Lower lobe of right lung (tissue), 2 donors: ENCODE results near the gene DAB1. TPM values are rescaled to one million over a fixed set of nuclear protein-coding genes. Genes with fewer than 3 reads are reported as not detected.

Experiments
- ATAC-seq, 2 donors: fragments of 200-7000 bp; cut with Tn5 transposase; one replicate each; pipeline ENCODE4 v1.9.1; 2020 to 2022; ENCODE audit warnings: mild to moderate bottlenecking in 2 of 2, moderate library complexity in 2 of 2
- DNase-seq: peaks from one replicate; pipeline ENCODE4 v3.0.0-alpha.2; 2020
- H3K27ac ChIP-seq: fragments of 200-600 bp; one replicate; pipeline ENCODE4 v1.8.0; 2022
- H3K27me3 ChIP-seq: fragments of 200-600 bp; one replicate; pipeline ENCODE4 v1.8.0; 2022; ENCODE audit warnings: low read depth
- H3K36me3 ChIP-seq: fragments of 200-600 bp; one replicate; pipeline ENCODE4 v1.8.0; 2022; ENCODE audit warnings: mild to moderate bottlenecking
- H3K4me1 ChIP-seq: fragments of 200-600 bp; one replicate; pipeline ENCODE4 v1.8.0; 2022
- H3K4me3 ChIP-seq: fragments of 200-600 bp; one replicate; pipeline ENCODE4 v1.8.0; 2022; ENCODE audit warnings: mild to moderate bottlenecking
- H3K9me3 ChIP-seq: fragments of 200-600 bp; one replicate; pipeline ENCODE4 v1.8.0; 2022
- CTCF ChIP-seq: fragments of 200-600 bp; IDR thresholded peaks from one replicate; pipeline ENCODE4 v1.8.0; 2022; ENCODE audit warnings: antibody characterized with exemption, mild to moderate bottlenecking
- intact Hi-C: fragments of 100-400 bp; cut with DNase I; formaldehyde crosslinking; loops from one replicate; pipeline ENCODE4 v1.11.0; 2022
- total RNA-seq: library from RNA; stranded (reverse); fragmentation: NEBNext Ultra II Directional; extraction: Animal tissue kit (Norgen Biotek cat#: 25700); gene quantifications from one replicate; pipeline ENCODE4 v1.2.1, GENCODE V29; 2021
- donor health status: DM: no; HTN: yes; CAD: no; lungs with severe emphysema.

The DAB1 gene
- total RNA-seq, 1 donor from 2014 or later, result 1.9 TPM

- Histone ChIP-seq H3K27ac (no peak overlapping the region), H3K36me3 (no peaks in the 10 kb centered on the region), H3K4me1 (no peaks in the 10 kb centered on the region), H3K9me3 (no peaks in the 10 kb centered on the region), H3K27me3 (no peaks in the 10 kb centered on the region), H3K4me3 (no peak overlapping the region)
- DNase-seq, result no peak
- ATAC-seq, result no peak
- intact Hi-C loops, result no loop called here
- TF ChIP-seq CTCF, result no peak
Observed at GRCh38 chr1:56983484-56983883, 440.4 kb downstream of the DAB1 start.

- DNase-seq (no peak), ATAC-seq (no peak)
- no peak for TF ChIP-seq CTCF
- Histone ChIP-seq H3K9me3 (no peaks in the 10 kb centered on the region), H3K27ac (no peak overlapping the region), H3K4me1 (no peaks in the 10 kb centered on the region), H3K27me3 (peaks cover 5% of the 10 kb centered on the region), H3K36me3 (no peaks in the 10 kb centered on the region), H3K4me3 (no peak overlapping the region)
- intact Hi-C loops, result no loop called here
Observed at GRCh38 chr1:56979986-56980755, 443.7 kb downstream of the DAB1 start.

- ATAC-seq (no peak), DNase-seq (no peak)
- no peak overlapping the region for H3K4me3 ChIP-seq
- H3K9me3 ChIP-seq, result no peaks in the 10 kb centered on the region
- intact Hi-C loops, result no loop called here
- H3K4me1 ChIP-seq, result no peaks in the 10 kb centered on the region
- no peak overlapping the region for H3K27ac ChIP-seq
- no peak for TF ChIP-seq CTCF
- H3K27me3 ChIP-seq, result peaks cover 5% of the 10 kb centered on the region
- no peaks in the 10 kb centered on the region for H3K36me3 ChIP-seq
Observed at GRCh38 chr1:56978819-56979218, 445.0 kb downstream of the DAB1 start.

GRCh38 chr1:56977910-56978309, 445.9 kb downstream of the DAB1 start:
- intact Hi-C loops, result no loop called here
- DNase-seq, result no peak
- Histone ChIP-seq H3K27ac (no peak overlapping the region), H3K9me3 (no peaks in the 10 kb centered on the region), H3K27me3 (peaks cover 5% of the 10 kb centered on the region), H3K4me1 (no peaks in the 10 kb centered on the region), H3K36me3 (no peaks in the 10 kb centered on the region), H3K4me3 (no peak overlapping the region)
- no peak for ATAC-seq
- TF ChIP-seq CTCF, result no peak

- H3K27me3 ChIP-seq, result peaks cover 5% of the 10 kb centered on the region
- ATAC-seq, result no peak
- TF ChIP-seq CTCF, result no peak
- no peaks in the 10 kb centered on the region for H3K36me3 ChIP-seq
- H3K27ac ChIP-seq, result no peak overlapping the region
- H3K9me3 ChIP-seq, result no peaks in the 10 kb centered on the region
- no peak overlapping the region for H3K4me3 ChIP-seq
- intact Hi-C loops, result no loop called here
- H3K4me1 ChIP-seq, result no peaks in the 10 kb centered on the region
- no peak for DNase-seq
Observed at GRCh38 chr1:56975446-56975845, 448.4 kb downstream of the DAB1 start.
